Sigmoid colon (tissue), 4 donors: ENCODE results near the gene CYGB.

Experiments
- EP300 ChIP-seq, 4 donors: sonication (generic); formaldehyde crosslinking; IDR thresholded peaks; one replicate each; pipeline ENCODE4 v1.6.1; 2017; ENCODE audit warnings: antibody characterized with exemption in 4 of 4
- TF ChIP-seq, protein P1 (sequence below), 4 experiments: fragments of 450-650 bp in 3 of 4; fragments of 200-600 bp in 1 of 4; IDR thresholded peaks; one replicate each; pipeline ENCODE4 v1.5.1; 2016 to 2019; ENCODE audit warnings: antibody characterized with exemption in 4 of 4, mild to moderate bottlenecking in 3 of 4, moderate library complexity in 2 of 4

DNA sequence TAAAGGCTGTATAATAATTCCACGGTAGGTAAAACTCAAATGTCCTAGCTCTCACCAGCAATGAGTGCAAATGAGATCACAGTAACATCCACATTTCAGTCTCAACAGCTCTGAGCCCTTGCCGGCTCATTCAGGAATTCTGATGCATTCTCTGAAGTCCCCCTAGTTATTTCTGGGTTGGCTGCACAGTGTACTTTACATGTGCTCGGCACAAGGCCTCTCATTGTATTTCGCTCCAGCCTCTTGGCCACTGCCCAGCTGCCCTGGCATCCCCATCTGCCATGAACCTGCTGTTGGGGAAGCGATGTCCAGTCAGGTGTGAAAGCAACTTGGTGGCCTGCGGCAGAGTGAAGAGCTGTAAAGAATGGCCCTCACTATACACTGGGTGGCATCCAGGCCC lies 16.6 kb upstream of the CYGB start:
- no peak for TF ChIP-seq EP300 (IDR thresholded peaks at IDR 0.05)
- TF ChIP-seq, protein P1, sequence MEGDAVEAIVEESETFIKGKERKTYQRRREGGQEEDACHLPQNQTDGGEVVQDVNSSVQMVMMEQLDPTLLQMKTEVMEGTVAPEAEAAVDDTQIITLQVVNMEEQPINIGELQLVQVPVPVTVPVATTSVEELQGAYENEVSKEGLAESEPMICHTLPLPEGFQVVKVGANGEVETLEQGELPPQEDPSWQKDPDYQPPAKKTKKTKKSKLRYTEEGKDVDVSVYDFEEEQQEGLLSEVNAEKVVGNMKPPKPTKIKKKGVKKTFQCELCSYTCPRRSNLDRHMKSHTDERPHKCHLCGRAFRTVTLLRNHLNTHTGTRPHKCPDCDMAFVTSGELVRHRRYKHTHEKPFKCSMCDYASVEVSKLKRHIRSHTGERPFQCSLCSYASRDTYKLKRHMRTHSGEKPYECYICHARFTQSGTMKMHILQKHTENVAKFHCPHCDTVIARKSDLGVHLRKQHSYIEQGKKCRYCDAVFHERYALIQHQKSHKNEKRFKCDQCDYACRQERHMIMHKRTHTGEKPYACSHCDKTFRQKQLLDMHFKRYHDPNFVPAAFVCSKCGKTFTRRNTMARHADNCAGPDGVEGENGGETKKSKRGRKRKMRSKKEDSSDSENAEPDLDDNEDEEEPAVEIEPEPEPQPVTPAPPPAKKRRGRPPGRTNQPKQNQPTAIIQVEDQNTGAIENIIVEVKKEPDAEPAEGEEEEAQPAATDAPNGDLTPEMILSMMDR (IDR thresholded peaks at IDR 0.05): no peak
